Measurements from ENCODE around the gene CLDN24.

- no peak for TF ChIP-seq EP300 (IDR thresholded peaks at IDR 0.05)
- TF ChIP-seq POLR2AphosphoS5 (IDR thresholded peaks at IDR 0.05), result no peak
- TF ChIP-seq, protein P1, sequence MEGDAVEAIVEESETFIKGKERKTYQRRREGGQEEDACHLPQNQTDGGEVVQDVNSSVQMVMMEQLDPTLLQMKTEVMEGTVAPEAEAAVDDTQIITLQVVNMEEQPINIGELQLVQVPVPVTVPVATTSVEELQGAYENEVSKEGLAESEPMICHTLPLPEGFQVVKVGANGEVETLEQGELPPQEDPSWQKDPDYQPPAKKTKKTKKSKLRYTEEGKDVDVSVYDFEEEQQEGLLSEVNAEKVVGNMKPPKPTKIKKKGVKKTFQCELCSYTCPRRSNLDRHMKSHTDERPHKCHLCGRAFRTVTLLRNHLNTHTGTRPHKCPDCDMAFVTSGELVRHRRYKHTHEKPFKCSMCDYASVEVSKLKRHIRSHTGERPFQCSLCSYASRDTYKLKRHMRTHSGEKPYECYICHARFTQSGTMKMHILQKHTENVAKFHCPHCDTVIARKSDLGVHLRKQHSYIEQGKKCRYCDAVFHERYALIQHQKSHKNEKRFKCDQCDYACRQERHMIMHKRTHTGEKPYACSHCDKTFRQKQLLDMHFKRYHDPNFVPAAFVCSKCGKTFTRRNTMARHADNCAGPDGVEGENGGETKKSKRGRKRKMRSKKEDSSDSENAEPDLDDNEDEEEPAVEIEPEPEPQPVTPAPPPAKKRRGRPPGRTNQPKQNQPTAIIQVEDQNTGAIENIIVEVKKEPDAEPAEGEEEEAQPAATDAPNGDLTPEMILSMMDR (IDR thresholded peaks at IDR 0.05), result no peak
These were observed 26.8 kb upstream of the CLDN24 start for GRCh38 chr4:183348706-183349659.
